T-helper 17 cell (primary cell): ENCODE results near the gene ABCA1. TPM values are rescaled to one million over a fixed set of nuclear protein-coding genes. Genes with fewer than 3 reads are reported as not detected.
"Not testable (repeated sequence)": the region's sequence is repeated elsewhere in the genome, so short reads cannot be mapped to it uniquely, and the experiment has no call there.

Experiments used
- ATAC-seq: fragments of 150-1000 bp; cut with Tn5 transposase; 2 replicates; pipeline ENCODE4 v1.10.0; 2021; ENCODE audit warnings: mild to moderate bottlenecking, moderate library complexity
- DNase-seq, 3 donors: peaks; one replicate each; pipeline versions ENCODE4 v3.0.0 to v3.0.0-alpha.2; 2020 to 2021
- H3K9me3 ChIP-seq: one replicate; pipeline ENCODE4 v1.7.0; 2013; ENCODE audit warnings: low read length, mild to moderate bottlenecking; ENCODE audit not compliant: control insufficient read depth, poor library complexity, severe bottlenecking
- H3K27ac Mint-ChIP-seq: one replicate; pipeline ENCODE4 v1.8.0; 2022; ENCODE audit warnings: mild to moderate bottlenecking, moderate library complexity, mixed read lengths
- H3K27me3 Mint-ChIP-seq: one replicate; pipeline ENCODE4 v1.8.0; 2022; ENCODE audit warnings: mixed read lengths
- H3K36me3 Mint-ChIP-seq: one replicate; pipeline ENCODE4 v1.8.0; 2022; ENCODE audit warnings: low read depth, mixed read lengths
- H3K4me1 Mint-ChIP-seq: one replicate; pipeline ENCODE4 v1.8.0; 2022; ENCODE audit warnings: mild to moderate bottlenecking, mixed read lengths
- H3K4me3 Mint-ChIP-seq: one replicate; pipeline ENCODE4 v1.8.0; 2022; ENCODE audit warnings: mild to moderate bottlenecking, moderate library complexity, mixed read lengths
- total RNA-seq, 4 donors: library from RNA in 2 of 4; stranded (reverse) in 2 of 4; gene quantifications; one replicate each; pipeline ENCODE4 v1.2.3 and lab custom pipeline; 2022 to 2026

The ABCA1 gene
- total RNA-seq, result 10 to 100 TPM; 16.0 to 18.9 TPM
- 1.7 to 23.7 reads per million in 2 donors for total RNA-seq (lab: John Stamatoyannopoulos, UW)

- Mint-ChIP-seq H3K36me3 (peaks cover 2% of the 10 kb centered on the region), H3K4me1 (peaks cover 20% of the 10 kb centered on the region), H3K4me3 (peak within 1 kb of the TSS; percentile 93), H3K27ac (peak within 1 kb of the TSS; percentile 86), H3K27me3 (peaks cover 5% of the 10 kb centered on the region)
- H3K9me3 ChIP-seq, result no peaks in the 10 kb centered on the region
- DNase-seq (peak; percentile 56 to 70 (median 64)), ATAC-seq (peak; percentile 83)
Measured at GRCh38 chr9:104927912-104928740, at the start of gene ABCA1. Gene ABCA1 (minus strand): TSS chr9:104928155. CDS start chr9:104903679, 24,476 bp downstream.

GRCh38 chr9:104977580-104977979, 49.6 kb upstream of the ABCA1 start:
- no peak overlapping the region for H3K27ac Mint-ChIP-seq
- ATAC-seq, result no peak
- peaks cover 12% of the 10 kb centered on the region for H3K27me3 Mint-ChIP-seq

GRCh38 chr9:104977168-104977567, 49.2 kb upstream of the ABCA1 start:
- no peak for DNase-seq
- H3K27me3 Mint-ChIP-seq, result peaks cover 12% of the 10 kb centered on the region
- H3K27ac Mint-ChIP-seq, result no peak overlapping the region
- H3K36me3 Mint-ChIP-seq, result no peaks in the 10 kb centered on the region
- H3K4me1 Mint-ChIP-seq, result peaks cover 14% of the 10 kb centered on the region
- no peak for ATAC-seq
- no peak overlapping the region for H3K4me3 Mint-ChIP-seq
- no peaks in the 10 kb centered on the region for H3K9me3 ChIP-seq

More at GRCh38 chr9:104977580-104977979, 49.6 kb upstream of the ABCA1 start:
- H3K9me3 ChIP-seq, result no peaks in the 10 kb centered on the region
- Mint-ChIP-seq H3K4me1 (peaks cover 12% of the 10 kb centered on the region), H3K36me3 (no peaks in the 10 kb centered on the region), H3K4me3 (no peak overlapping the region)
- DNase-seq, result no peak

- not testable (repeated sequence) for H3K9me3 ChIP-seq, ATAC-seq, H3K36me3 Mint-ChIP-seq, H3K4me3 Mint-ChIP-seq, H3K27ac Mint-ChIP-seq, DNase-seq
- H3K4me1 Mint-ChIP-seq, result peaks cover 11% of the 10 kb centered on the region
- H3K27me3 Mint-ChIP-seq, result peaks cover 12% of the 10 kb centered on the region
Measured at GRCh38 chr9:104975966-104976595, 48.1 kb upstream of the ABCA1 start.

GRCh38 chr9:104974053-104974962, 46.4 kb upstream of the ABCA1 start:
- no peak overlapping the region for H3K4me3 Mint-ChIP-seq
- no peaks in the 10 kb centered on the region for H3K36me3 Mint-ChIP-seq
- H3K9me3 ChIP-seq, result no peaks in the 10 kb centered on the region
- peaks cover 20% of the 10 kb centered on the region for H3K27me3 Mint-ChIP-seq
- no peak overlapping the region for H3K27ac Mint-ChIP-seq
- ATAC-seq (no peak), DNase-seq (no peak)
- H3K4me1 Mint-ChIP-seq, result peaks cover 14% of the 10 kb centered on the region

- H3K4me3 Mint-ChIP-seq, result no peak overlapping the region
- no peak for DNase-seq
- peaks cover 25% of the 10 kb centered on the region for H3K4me1 Mint-ChIP-seq
- peaks cover 20% of the 10 kb centered on the region for H3K27me3 Mint-ChIP-seq
- H3K9me3 ChIP-seq, result no peaks in the 10 kb centered on the region
- no peak for ATAC-seq
- no peaks in the 10 kb centered on the region for H3K36me3 Mint-ChIP-seq
- no peak overlapping the region for H3K27ac Mint-ChIP-seq
Measured at GRCh38 chr9:104972242-104972866, 44.4 kb upstream of the ABCA1 start.

GRCh38 chr9:104971511-104971910, 43.6 kb upstream of the ABCA1 start:
- DNase-seq, result no peak
- Mint-ChIP-seq H3K36me3 (no peaks in the 10 kb centered on the region), H3K27me3 (peaks cover 20% of the 10 kb centered on the region), H3K4me3 (no peak overlapping the region), H3K4me1 (peaks cover 25% of the 10 kb centered on the region), H3K27ac (no peak overlapping the region)
- no peaks in the 10 kb centered on the region for H3K9me3 ChIP-seq
- ATAC-seq, result no peak

GRCh38 chr9:104970271-104970987, 42.5 kb upstream of the ABCA1 start:
- ATAC-seq (no peak), DNase-seq (no peak)
- Mint-ChIP-seq H3K36me3 (no peaks in the 10 kb centered on the region), H3K27ac (no peak overlapping the region), H3K27me3 (peaks cover 20% of the 10 kb centered on the region), H3K4me3 (no peak overlapping the region), H3K4me1 (peaks cover 25% of the 10 kb centered on the region)
- H3K9me3 ChIP-seq, result no peaks in the 10 kb centered on the region

- Mint-ChIP-seq H3K4me3 (peak overlapping the region; percentile 93), H3K36me3 (no peaks in the 10 kb centered on the region), H3K27me3 (peaks cover 13% of the 10 kb centered on the region), H3K27ac (peak overlapping the region; percentile 90), H3K4me1 (peaks cover 21% of the 10 kb centered on the region)
- DNase-seq, result no peak
- no peak for ATAC-seq
- H3K9me3 ChIP-seq, result no peaks in the 10 kb centered on the region
Measured at GRCh38 chr9:104969116-104969515, 41.2 kb upstream of the ABCA1 start.

GRCh38 chr9:104968025-104968982, 40.3 kb upstream of the ABCA1 start:
- H3K9me3 ChIP-seq, result no peaks in the 10 kb centered on the region
- Mint-ChIP-seq H3K4me1 (peaks cover 20% of the 10 kb centered on the region), H3K27ac (peak overlapping the region; percentile 90), H3K4me3 (peak overlapping the region; percentile 93), H3K27me3 (peaks cover 12% of the 10 kb centered on the region), H3K36me3 (no peaks in the 10 kb centered on the region)
- DNase-seq (peak; percentile 80 to 86 (median 80)), ATAC-seq (peak; percentile 98)

GRCh38 chr9:104963076-104963475, 35.1 kb upstream of the ABCA1 start:
- no peak overlapping the region for H3K27ac Mint-ChIP-seq
- H3K4me3 Mint-ChIP-seq, result no peak overlapping the region
- DNase-seq (no peak), ATAC-seq (no peak)
- H3K9me3 ChIP-seq, result no peaks in the 10 kb centered on the region
- peaks cover 18% of the 10 kb centered on the region for H3K4me1 Mint-ChIP-seq
- H3K27me3 Mint-ChIP-seq, result no peaks in the 10 kb centered on the region
- no peaks in the 10 kb centered on the region for H3K36me3 Mint-ChIP-seq
